ENCODE data around the gene RSPO4. TPM values are rescaled to one million over a fixed set of nuclear protein-coding genes. Genes with fewer than 3 reads are reported as not detected.

Gene RSPO4
- total RNA-seq, 1 experiment from 2014 or later, result 6.7 TPM

DNA sequence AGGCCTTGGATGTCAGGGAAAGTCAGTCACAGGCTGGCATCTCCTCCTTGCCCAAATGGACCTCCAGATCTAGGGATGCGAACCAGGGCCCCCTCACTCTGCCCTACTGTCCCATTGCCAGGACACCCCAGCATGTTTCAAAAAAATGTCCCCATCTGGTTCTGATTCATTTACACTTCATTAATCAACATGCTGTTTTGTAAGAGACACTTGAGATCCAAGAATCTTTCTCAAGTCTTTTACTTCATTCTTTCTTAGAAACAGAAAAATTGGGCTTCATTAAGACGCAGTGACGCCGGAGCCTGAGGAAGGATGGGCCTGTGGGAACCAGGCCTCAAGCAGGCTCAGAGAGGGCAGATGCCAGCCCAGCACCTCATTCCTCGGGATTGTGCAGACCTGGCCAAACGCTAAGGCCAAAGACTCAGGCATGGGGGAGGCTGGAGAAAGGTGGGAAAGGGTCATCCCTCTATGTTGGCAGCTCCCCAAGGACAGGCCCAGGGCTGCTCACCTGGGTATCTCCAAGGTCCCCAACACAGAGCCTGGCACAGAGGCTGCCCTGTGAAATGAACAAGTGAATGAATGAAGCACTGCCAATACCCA lies 3.8 kb downstream of the RSPO4 start:
- H3K27ac Mint-ChIP-seq, result no peak overlapping the region
- no peaks in the 10 kb centered on the region for H3K79me2 ChIP-seq (ENCODE audit: insufficient read depth, low read length)
- no peak for DNase-seq
- no peak overlapping the region for H2BK12ac ChIP-seq (ENCODE audit: insufficient read length, low read depth, low read length)
- H2BK20ac ChIP-seq (ENCODE audit: low read depth, low read length, poor library complexity, severe bottlenecking), result no peak overlapping the region
- peaks cover 2% of the 10 kb centered on the region; the same call in 1 of the 2 replicates for H3K27me3 ChIP-seq (ENCODE audit: insufficient read depth, low read length)
- H3K27me3 Mint-ChIP-seq (ENCODE audit: low read depth), result peaks cover 34% of the 10 kb centered on the region
- no peak overlapping the region for H2AK5ac ChIP-seq (ENCODE audit: insufficient read length, low read length)
- H2BK120ac ChIP-seq (ENCODE audit: low read depth, low read length, poor library complexity, severe bottlenecking), result no peak overlapping the region
- peaks cover 10% of the 10 kb centered on the region for H3K23me2 ChIP-seq (ENCODE audit: insufficient read length, low read depth, low read length, poor library complexity, severe bottlenecking)
- H3K4ac ChIP-seq (ENCODE audit: low read depth, low read length), result no peak overlapping the region
- no peak overlapping the region for H3K9ac ChIP-seq (ENCODE audit: extremely low read depth, insufficient read length, low read length)
- no peak overlapping the region for H3K4me3 Mint-ChIP-seq
- no peak overlapping the region for H3T11ph ChIP-seq (ENCODE audit: low read length)
- no peak overlapping the region for H2BK5ac ChIP-seq (ENCODE audit: insufficient read length, low read length)
- TF ChIP-seq CTCF (conservative IDR thresholded peaks at IDR 0.05), result no peak
- no peak overlapping the region for H3K23ac ChIP-seq (ENCODE audit: insufficient read length, low read depth, low read length)
- H3K79me1 ChIP-seq (ENCODE audit: insufficient read depth, low read depth, low read length, poor library complexity, severe bottlenecking), result no peaks in the 10 kb centered on the region
- no peaks in the 10 kb centered on the region for H4K20me1 ChIP-seq (ENCODE audit: control insufficient read depth, insufficient read depth, insufficient read length)
- H4K8ac ChIP-seq (replicated peaks; ENCODE audit: insufficient read length, low read depth, low read length), result no peak overlapping the region
- H3K4me1 ChIP-seq (ENCODE audit: insufficient read depth, low read length), result no peaks in the 10 kb centered on the region
- WGBS (ENCODE audit: extremely low coverage, insufficient read length, low lambda C conversion rate), result no CpG with 5 or more reads among the region's 6 CpGs
- H4K91ac ChIP-seq (ENCODE audit: insufficient read length, low read depth, low read length), result no peak overlapping the region
- no peak overlapping the region for H2BK15ac ChIP-seq (ENCODE audit: low read depth, low read length)
- no peak overlapping the region for H3K18ac ChIP-seq (ENCODE audit: insufficient read length, low read depth, low read length)
- H3K4me2 ChIP-seq (ENCODE audit: insufficient read depth, insufficient read length, low read length), result no peak overlapping the region
- no peak overlapping the region for H2AFZ ChIP-seq (ENCODE audit: low read length)
- H3K36me3 Mint-ChIP-seq (ENCODE audit: insufficient read depth in 1 of 3, low read depth in 3 of 3), result no peaks in the 10 kb centered on the region
- H3K9me3 Mint-ChIP-seq, result no peaks in the 10 kb centered on the region
- H3K9me3 ChIP-seq (ENCODE audit: control insufficient read depth, low read depth, low read length), result no peaks in the 10 kb centered on the region
- H3K14ac ChIP-seq (ENCODE audit: insufficient read depth, low read length), result no peak overlapping the region
- no peak overlapping the region for H3K27ac ChIP-seq (ENCODE audit: insufficient read length, low read depth, low read length)
- no peak overlapping the region for H3K56ac ChIP-seq (ENCODE audit: insufficient read length, low read depth, low read length)
- peaks cover 5 to 13% of the 10 kb centered on the region in 2 experiments; a peak in 3 of 4 replicates for H3K4me1 Mint-ChIP-seq
- H4K5ac ChIP-seq (ENCODE audit: insufficient read length, low read depth, low read length), result no peak overlapping the region

Measured in H9 (cell line).